Endothelial cell of umbilical vein (primary cell): ENCODE measurements around the gene DPH7.

Experiments used
- CTCF ChIP-seq, 2 donors: IDR thresholded peaks; 1 replicate in 1 of 2; 2 replicates in 1 of 2; pipeline ENCODE4 v1.5.1; 2011; ENCODE audit warnings: low read length in 2 of 2, mild to moderate bottlenecking in 2 of 2, moderate library complexity in 2 of 2, control low read depth in 1 of 2, inconsistent platforms in 1 of 2, low read depth in 1 of 2; ENCODE audit not compliant: insufficient read depth in 1 of 2; ENCODE audit errors: extremely low read depth in 1 of 2
- EZH2 ChIP-seq: IDR thresholded peaks from 2 replicates; pipeline ENCODE4 v1.6.1; 2012; ENCODE audit warnings: borderline replicate concordance, low read depth, mild to moderate bottlenecking, moderate library complexity, low read length, inconsistent platforms; ENCODE audit not compliant: severe bottlenecking
- FOS ChIP-seq: IDR thresholded peaks from 2 replicates; pipeline ENCODE4 v1.6.1; 2011; ENCODE audit warnings: mild to moderate bottlenecking, low read length, moderate library complexity, borderline replicate concordance; ENCODE audit not compliant: insufficient read depth
- JUN ChIP-seq: IDR thresholded peaks from 2 replicates; pipeline ENCODE4 v1.6.1; 2011; ENCODE audit warnings: borderline replicate concordance, low read depth; ENCODE audit not compliant: insufficient read length, insufficient read depth
- POLR2A ChIP-seq: IDR thresholded peaks from 2 replicates; pipeline ENCODE4 v1.6.1; 2012; ENCODE audit warnings: low read depth, mild to moderate bottlenecking, control low read depth, low read length
- POLR2AphosphoS5 ChIP-seq: IDR thresholded peaks from 2 replicates; pipeline ENCODE4 v1.6.1; 2012; ENCODE audit warnings: low read depth, mild to moderate bottlenecking, control low read depth, low read length, moderate library complexity; ENCODE audit not compliant: insufficient read depth
- TF ChIP-seq, protein P1 (sequence below): IDR thresholded peaks from 2 replicates; pipeline ENCODE4 v1.6.1; 2011; ENCODE audit not compliant: insufficient read depth, insufficient read length

DNA sequence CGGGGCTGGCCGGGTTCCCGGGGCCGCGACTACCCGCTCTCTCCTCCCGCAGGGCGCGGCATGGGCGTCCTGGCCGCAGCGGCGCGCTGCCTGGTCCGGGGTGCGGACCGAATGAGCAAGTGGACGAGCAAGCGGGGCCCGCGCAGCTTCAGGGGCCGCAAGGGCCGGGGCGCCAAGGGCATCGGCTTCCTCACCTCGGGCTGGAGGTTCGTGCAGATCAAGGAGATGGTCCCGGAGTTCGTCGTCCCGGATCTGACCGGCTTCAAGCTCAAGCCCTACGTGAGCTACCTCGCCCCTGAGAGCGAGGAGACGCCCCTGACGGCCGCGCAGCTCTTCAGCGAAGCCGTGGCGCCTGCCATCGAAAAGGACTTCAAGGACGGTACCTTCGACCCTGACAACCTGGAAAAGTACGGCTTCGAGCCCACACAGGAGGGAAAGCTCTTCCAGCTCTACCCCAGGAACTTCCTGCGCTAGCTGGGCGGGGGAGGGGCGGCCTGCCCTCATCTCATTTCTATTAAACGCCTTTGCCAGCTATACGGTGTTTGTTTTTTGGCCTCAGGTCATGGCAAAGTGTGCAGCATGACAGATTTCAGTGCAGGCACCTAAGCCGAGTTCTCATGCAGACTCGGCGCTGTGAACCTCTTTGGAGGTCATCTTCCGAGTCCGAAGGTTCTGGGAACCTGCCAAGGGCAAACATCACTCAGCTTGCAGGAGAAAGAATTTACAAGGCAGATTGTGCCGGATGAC lies 26.5 kb downstream of the DPH7 start:
- no peak for TF ChIP-seq CTCF (IDR thresholded peaks at IDR 0.05; ENCODE audit: extremely low read depth in 1 of 2, insufficient read depth in 1 of 2, low read depth in 1 of 2, low read length in 2 of 2)
- no peak for TF ChIP-seq POLR2A
- no peak for TF ChIP-seq POLR2AphosphoS5
- TF ChIP-seq EZH2 = no peak
- no peak for TF ChIP-seq JUN
- no peak for TF ChIP-seq FOS
- TF ChIP-seq, protein P1, sequence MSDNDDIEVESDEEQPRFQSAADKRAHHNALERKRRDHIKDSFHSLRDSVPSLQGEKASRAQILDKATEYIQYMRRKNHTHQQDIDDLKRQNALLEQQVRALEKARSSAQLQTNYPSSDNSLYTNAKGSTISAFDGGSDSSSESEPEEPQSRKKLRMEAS = no peak
